ENCODE measurements around the gene RHBDD1. TPM values are rescaled to one million over a fixed set of nuclear protein-coding genes. Genes with fewer than 3 reads are reported as not detected.
"Not testable (repeated sequence)": the region's sequence is repeated elsewhere in the genome, so short reads cannot be mapped to it uniquely, and the experiment has no call there.

The RHBDD1 gene
- total RNA-seq, 1 experiment from 2014 or later = 47.7 TPM

DNA sequence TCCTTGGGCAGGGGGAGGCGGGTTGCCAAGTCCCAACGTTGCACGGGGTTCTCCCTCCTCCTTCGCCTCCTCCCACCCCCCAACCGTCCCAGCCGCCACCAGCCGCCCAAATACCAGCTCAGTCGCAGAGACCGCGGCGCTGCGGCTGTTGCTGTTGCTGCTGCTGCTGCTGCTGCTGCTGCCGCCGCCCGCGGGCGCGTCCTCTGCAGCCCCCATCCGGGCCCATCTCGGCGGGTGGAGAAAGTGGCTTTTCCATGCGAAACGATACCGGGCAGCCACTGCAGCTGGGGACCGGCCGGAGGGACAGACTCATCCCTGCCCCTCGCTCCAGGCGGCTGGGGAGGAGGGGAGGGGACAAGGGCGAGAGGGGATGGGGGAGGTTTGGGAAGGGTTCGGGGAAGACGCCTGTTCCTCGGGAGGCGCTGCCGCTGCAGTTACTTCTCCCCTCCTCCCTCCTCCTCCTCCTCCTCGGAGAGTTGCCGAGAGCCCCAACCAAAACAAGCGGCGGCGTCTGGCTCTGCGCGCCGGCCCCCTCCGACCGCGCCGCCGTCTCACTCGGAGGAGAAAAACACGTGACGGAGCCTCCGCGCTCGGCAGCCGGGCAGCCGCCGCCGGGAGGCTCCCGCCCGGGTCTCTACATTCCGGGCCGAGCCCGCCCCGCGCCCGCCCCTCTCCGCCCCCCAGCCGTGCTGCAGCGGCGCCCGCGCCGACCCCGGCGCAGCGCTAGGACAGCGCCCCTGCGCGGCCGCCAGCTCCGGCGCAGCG lies 36.5 kb upstream of the RHBDD1 start, which contains the start of gene IRS1:
Gene IRS1 (minus strand): TSS at position 610 of the 765 bp plus-strand sequence. CDS start 1,082 bp downstream, outside the sequence.
- peak; percentile 53 for DNase-seq (ENCODE audit: extremely low read depth, low read depth)

DNA sequence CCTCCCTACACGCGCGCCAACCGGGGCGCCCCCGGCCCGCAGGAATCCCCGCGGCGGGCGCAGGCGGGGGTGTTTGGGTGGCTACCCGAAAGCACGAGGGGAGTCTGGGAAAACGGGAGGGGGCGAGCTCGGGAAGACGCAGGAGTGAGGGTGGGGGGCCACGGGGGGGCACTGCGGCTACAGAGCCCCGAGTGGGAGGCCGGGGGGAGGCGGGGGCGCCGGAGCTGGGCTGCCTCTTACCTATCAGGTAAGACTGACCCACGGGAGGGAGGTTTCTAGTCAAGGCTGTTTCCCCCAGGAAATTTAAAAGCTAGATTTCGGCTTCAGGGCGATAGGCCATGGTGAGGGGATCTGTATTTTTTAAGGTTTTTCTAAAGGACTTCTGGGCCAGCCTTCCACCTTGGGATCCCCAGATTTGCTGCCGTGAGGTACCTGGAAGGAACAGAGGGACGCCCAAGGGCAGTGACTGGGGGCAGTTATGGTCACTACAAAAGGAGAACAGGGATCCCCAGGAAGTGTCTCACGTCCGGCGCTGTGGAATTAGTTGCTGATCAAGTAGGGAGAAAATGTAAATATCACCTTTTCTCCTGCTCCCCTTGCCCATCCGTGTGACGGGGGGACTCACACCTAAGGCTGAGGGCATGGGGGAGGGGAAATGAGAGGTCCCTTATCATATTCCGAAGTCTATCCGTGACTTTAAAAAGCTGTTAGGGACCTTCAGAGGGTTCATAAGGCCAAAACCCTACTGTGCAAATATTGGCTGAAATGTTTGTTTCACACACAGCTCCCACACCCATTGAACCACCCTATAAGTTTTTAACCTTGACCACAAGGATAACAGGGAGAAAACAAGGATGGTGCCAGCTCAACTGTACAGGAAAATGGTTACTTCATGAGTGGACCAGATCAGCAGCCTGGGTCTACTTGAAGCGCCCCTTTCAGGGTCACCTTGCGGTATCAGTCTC lies 35.6 kb upstream of the RHBDD1 start:
- no peak for DNase-seq (ENCODE audit: extremely low read depth, low read depth)

DNA sequence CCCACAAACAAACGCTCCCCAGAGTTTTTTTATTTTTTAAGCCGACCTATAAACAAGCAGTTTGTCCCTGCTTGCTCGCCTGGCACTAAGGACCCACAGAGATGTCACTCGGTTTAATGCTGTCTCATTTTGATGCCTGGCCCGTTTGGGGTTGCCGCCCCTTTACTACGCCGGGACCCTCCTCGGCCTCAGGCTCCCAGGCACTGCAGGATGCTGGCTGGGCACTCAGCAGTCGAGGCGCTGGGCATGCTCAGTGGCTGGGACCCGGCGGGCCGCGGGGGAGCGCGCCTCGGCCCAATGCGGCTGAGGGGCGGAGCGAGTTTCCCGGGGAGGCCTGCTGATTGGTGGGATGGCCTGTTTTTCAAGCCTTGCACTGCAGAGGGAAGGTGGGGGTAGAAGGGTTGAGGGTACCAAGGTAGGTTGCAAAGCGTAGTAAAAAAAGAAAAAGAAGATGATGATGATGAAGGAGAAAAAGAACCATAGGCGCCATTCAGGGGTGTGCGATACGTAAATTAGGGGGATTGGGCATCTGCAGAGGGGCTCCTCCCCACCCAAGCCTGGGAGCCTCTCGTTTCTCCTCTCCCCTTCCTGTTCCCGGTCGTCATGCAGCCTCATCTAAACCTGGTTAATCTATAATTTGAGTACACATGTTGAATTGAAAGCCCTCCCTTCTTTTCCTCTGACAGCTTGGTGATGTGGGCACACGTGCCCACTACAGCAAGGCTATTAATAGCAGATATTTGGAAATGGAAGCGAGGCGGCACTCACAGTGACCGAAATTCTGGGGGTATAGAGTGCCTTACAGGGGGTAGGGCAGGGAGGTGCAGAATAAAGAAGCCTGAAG lies 34.7 kb upstream of the RHBDD1 start:
- DNase-seq (ENCODE audit: extremely low read depth, low read depth) = peak; percentile 75

DNA sequence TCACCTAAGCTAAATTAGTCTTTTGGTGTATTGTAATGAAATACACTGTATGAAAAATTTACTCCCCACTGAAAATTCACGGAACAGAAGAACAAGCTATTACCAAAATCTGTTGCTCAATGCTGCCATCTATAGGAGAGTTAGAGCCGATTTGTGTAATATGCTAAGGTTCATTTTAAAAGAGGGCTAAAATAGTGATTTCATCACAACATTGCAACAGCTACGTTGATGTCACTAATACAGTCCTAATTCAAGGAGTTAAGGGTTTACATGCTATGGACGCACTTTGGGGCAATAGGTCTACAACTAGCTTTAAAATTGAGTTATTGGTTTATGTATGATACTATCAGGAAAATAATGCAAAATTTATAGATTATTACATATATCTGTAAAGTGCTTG lies 33.3 kb upstream of the RHBDD1 start:
- peak; percentile 84 for DNase-seq (ENCODE audit: extremely low read depth, low read depth)

DNA sequence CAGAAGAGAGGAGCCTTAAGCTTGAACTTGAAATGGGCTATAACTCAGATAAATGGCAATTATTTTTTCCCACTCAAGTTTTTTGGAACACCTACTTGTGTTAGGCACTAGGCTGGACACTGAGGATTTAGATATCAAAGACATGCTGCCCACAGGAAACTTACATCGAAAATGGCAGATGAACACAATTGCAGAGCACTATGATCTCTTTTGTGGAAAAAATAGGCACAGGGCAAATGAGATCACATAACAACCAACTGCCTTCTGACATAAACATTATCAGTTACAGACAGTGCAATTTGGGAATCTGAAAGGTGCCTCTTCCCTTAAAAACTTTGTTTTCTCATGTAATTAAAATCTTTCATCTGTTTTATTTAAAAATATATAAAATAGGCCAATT lies 32.4 kb upstream of the RHBDD1 start:
- DNase-seq (ENCODE audit: extremely low read depth, low read depth) = no peak

DNA sequence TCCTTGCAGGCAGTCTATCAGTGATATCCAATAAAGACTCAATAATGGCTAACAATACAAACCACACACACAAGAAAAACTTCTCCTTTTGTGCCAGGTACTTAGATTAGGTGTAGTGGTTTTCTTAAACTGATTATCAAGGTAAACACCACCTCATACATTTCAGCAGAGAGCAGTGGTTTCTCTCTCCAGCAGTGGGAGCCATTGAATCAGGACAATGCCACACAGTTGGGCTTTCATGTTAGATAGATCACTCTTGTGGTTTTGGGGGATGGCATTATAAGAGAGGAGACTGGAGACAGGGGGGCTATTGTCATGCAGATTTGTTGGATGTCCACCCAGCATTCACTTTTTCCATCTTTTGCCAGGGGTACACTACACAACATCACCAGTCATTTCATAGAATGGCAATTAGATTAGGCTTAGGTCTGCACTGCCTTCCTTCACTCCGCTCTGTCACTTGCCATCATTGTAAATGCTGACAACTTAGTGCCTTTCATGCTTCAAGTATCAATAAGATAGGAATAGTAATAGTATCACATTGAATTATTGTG lies 22.6 kb upstream of the RHBDD1 start:
- DNase-seq (ENCODE audit: extremely low read depth, low read depth) = no peak

DNA sequence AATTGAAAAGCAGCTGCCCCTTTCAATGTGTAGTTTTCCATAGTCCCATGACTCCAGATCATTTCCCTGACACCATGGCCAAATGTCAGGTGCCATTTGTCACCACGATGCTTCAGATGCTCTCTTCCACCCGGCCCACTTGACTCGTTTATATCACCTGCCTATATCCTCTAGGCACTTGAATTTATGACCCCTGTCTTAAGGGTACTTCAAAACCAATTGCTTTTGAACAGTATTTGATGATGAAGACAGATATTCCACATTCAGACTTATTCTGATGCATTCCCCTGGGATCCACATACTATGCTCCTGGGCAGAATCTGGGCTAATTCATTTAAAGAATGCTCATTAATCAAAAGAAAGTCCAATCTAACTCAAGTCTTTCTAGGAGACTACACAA lies 16.9 kb upstream of the RHBDD1 start:
- no peak for DNase-seq (ENCODE audit: extremely low read depth, low read depth)

DNA sequence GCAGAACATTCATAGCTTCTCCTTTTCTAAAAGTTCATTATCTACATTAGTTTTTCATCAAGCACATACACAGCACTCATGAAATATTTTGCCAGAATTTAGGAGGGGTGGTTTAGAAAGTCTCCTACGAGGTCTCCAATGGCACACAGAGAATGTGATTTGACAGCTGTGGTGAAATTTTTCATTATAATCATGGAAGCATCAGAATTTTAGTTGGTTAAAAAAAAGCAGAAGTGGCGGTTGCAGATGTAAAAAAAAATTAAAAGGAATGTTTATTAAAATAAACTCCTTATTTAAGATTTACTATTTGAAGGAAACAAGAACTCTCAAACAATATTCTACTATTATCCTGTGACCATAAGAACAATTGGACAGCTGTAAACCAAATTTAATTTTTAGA lies 10.8 kb upstream of the RHBDD1 start:
- DNase-seq (ENCODE audit: extremely low read depth, low read depth) = no peak

DNA sequence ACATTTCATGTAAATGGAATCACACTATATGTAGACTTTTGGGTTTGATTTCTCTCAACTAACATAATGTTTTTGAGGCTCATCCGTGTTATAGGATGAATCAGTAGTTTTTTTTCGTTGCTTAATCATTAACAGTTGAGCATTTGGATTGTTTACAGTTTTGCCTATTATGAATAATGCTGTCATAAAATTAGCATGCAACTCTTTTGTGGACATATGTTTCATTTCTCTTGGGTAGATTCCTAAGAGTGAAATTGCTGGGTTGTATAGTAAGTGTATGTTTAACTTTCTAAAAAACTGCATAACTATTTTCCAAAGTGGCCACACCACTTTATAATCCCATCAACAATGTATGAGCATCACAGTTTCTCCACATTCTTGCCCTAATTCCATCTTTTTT lies 7.7 kb upstream of the RHBDD1 start:
- no peak for DNase-seq (ENCODE audit: extremely low read depth, low read depth)

DNA sequence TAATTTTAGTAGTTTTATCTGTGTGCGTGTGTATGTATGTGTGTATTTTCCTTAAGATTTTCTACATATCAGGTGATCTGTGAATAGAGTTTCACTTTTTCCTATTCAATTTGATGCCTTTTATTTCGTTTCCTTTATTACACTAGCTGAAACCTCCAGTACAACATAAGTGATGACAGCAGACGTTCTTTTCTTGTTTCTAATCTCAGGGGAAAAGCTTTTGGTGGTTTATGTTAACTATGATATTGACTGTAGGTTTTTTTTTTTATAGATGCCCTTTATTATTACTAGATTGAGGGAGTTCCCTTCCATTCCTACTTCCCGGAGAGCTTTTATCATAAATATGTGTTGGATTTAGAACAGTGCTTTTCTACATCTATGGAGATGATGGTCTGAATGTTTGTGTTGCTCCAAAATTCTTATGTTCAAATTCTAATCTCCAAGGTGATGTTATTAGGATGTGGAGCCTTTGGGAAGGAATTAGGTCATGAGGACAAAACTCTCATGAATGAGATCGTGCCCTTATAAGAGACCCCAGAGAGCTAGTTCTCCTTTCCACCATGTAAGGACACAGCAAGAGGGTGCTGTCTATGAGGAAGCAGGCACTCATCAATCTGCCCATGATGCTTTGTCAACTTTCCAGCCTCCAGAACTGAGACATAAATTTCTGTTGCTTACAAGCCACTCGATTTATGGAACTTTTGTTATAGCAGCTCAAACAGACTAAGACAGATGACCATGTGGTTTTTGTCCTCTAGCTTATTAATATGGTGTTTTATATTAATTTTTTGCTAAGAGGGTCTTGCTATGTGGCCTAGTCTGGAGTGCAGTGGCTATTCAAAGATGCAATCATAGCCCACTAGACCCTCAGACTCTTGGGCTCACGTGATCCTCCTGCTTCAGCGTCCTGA lies 5.9 kb upstream of the RHBDD1 start:
- no peak for DNase-seq (ENCODE audit: extremely low read depth, low read depth)

DNA sequence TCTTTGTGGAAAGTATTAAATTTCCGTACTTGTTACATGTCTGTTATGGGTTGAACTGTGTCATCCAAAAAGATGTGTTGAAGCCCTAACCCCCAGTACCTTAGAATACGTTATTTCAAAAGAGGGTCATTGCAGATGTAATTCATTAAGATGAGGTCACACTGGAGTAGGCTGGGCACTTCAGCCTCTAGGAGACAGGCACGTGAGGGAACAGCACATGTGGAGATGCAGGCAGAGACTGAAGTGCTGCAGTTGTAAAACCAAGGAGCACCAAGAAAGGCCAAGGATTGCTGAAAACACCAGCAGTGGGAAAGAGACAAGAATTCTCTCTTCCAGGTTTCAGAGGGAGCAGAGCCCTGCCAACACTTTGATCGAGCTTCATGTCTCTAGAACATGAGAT lies 4.6 kb upstream of the RHBDD1 start:
- DNase-seq (ENCODE audit: extremely low read depth, low read depth) = no peak

DNA sequence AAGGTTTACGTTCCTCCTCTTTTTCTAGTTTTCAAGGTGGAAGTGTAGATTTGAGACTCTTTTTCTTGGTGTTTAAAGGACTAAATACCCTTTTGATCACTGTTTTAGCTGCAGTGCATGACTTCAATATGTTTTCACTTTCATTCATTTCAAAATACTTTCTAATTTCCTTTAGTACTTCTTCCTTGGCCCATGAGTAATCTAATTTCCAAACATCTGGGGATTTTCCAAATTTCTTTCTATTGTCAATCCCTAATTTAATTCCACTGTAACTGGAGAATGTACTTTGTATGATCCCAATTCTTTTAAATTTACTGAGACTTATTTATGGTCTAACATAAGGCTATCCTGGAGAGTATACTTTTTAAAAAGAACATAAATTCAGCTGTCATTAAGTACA lies 3.8 kb upstream of the RHBDD1 start:
- DNase-seq (ENCODE audit: extremely low read depth, low read depth) = no peak

DNA sequence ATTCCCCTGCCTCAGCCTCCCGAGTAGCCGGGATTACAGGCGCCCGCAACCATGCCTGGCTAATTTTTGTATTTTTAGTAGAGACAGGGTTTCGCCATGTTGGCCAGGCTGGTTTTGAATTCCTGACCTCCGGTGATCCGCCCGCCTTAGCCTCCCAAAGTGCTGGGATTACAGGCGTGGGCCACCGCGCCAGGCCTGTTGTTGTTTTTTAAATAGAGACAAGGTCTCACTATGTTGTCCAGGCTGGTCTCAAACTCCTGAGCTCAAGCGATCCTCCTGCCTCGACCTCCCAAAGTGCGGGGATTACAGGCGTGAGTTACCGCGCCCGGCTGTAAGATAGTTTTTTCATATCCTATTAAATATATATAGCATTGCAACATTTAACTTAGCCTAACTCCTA lies 974 bp upstream of the RHBDD1 start:
- DNase-seq (ENCODE audit: extremely low read depth, low read depth) = not testable (repeated sequence)

DNA sequence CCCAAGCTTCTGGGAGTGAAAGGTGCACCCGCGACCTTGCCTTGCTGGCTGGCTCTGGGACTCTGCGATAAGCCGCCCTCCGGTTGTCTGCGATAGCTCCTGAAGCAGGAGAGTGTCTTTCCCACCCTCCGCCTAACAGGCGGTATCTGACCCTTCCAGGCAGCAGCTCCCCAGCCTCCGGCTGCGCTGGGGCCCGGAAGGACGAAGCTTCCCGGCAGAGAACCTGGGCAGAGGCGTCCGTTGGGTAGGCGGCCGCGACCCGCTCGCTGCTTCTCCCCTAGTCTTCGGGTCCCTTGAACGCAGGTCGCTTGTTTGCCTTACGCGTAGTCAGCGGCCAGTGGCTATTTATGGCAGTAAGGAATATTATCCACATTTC lies 446 bp upstream of the RHBDD1 start:
- DNase-seq (ENCODE audit: extremely low read depth, low read depth) = no peak

DNA sequence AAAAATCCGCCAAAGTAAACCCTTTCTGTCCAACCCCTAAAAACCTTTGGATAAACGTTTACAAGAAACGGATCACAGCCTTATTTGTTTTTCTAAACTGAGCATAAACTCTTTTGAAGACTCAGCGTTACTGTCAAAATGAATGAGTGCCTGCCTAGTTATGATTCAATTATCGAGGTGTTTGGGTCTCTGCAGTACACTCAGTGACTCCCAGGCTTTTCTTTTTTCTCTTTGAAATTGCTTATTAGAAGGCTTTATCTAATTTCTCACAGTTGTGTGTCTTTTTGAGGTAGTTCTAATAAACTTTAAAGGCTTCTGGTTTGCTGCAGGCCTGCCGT lies 663 bp downstream of the RHBDD1 start:
- no peak for DNase-seq (ENCODE audit: extremely low read depth, low read depth)

DNA sequence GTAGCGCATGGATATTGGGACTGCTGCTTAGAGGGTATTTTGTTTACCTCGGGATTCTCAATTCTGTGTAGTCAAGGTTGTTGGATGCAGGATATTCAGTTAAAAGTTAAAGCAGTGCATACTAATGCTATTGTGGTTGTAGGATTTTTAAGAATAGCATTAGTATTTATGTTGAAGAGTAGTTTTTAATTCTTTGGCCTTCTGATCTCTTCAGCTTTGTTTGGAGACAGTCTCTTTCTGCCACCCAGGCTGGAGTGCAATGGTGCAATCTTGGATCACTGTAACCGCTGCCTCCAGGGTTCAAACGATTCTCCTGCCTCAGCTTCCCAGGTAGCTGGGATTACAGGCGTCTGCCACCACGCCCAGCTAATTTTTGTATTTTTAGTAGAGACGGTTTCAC lies 1.5 kb downstream of the RHBDD1 start:
- no peak for DNase-seq (ENCODE audit: extremely low read depth, low read depth)

DNA sequence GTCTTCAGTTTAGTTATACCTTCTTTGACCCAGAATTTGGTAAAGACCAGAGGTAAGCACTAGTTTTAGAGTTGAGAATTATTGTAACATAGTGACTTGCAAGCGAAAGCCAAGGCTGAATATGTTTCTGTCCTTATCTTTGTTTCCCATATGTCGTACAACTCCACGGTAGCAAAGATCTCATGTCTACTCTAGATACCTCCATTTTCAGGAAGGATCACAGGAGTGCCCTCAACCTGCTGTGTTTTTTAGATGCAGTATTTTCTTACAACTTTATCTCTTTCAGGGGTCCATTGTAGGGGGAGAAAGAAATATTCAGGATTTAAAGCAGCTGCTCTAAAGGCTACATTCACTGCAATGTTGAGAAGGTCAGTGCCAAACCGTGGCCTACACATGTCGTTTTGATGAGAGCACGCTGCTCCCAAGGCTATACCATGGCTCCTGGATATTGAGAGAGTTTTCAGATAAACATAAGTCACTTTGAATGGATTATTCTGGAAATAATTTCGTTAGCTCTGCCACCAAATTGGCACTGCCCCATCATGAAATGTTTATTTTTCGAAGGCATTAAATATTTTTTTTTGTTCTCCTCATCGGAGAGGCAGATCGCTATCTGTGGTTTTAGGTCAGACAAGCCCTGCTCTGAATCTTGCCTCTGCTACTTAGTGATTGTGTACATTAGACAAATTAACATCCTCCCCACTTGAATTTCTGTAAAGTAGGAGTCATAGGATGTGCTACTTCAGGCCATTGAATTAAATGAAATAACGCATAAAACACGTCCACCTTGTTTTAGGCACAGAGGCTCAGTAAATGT lies 2.1 kb downstream of the RHBDD1 start:
- no peak for DNase-seq (ENCODE audit: extremely low read depth, low read depth)

DNA sequence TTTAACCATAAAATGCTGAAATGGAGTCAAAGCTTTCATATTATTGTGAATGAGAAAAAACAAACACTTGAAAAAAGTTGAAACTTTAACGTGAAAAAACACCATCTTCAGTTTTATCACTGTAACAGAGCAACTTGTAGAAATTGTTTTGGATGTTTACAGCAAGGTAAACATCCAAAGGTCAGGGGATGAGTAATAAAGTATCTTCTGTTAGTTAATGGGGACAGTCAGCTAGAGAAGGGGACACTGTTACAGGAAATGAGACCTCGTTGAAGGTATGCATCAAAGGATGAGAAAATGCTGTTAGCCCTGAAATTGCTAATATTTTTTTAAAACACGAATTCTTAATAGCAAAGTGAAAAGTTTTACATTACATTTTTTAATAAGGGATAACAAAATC lies 2.9 kb downstream of the RHBDD1 start:
- peak; percentile 20 for DNase-seq (ENCODE audit: extremely low read depth, low read depth)

DNA sequence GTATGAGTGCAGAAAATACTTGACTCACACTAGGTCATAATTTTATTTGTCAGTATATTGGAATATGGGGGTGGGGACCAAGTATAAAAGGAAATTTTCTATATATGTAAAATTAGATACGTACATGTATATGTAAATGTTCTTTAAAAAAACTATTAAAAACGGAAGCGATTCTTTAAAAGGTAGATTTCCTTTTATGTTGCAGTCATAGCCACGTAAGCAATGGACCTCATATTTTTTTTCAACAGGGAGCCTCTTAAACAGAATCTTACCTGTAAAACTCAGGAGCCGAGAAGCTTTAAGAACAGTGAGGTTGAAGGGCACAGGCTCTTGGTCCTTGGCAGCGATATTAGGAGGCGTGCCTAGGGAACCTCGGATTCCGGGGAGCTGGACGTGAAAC lies 3.3 kb downstream of the RHBDD1 start:
- no peak for DNase-seq (ENCODE audit: extremely low read depth, low read depth)

All from NCI-H460 (cell line).